Lower leg skin (tissue), 3 donors: ENCODE data around the gene POLR2H.

Experiments
- POLR2A ChIP-seq, 2 donors: fragments of 450-650 bp; IDR thresholded peaks; one replicate each; pipeline ENCODE4 v1.6.1; 2016 to 2017; ENCODE audit warnings: antibody characterized with exemption in 2 of 2, mild to moderate bottlenecking in 1 of 2, moderate library complexity in 1 of 2
- TF ChIP-seq, protein P1 (sequence below), 3 donors: fragments of 450-650 bp; IDR thresholded peaks; one replicate each; pipeline ENCODE4 v1.5.1; 2016; ENCODE audit warnings: antibody characterized with exemption in 3 of 3, mild to moderate bottlenecking in 3 of 3, moderate library complexity in 2 of 3

DNA sequence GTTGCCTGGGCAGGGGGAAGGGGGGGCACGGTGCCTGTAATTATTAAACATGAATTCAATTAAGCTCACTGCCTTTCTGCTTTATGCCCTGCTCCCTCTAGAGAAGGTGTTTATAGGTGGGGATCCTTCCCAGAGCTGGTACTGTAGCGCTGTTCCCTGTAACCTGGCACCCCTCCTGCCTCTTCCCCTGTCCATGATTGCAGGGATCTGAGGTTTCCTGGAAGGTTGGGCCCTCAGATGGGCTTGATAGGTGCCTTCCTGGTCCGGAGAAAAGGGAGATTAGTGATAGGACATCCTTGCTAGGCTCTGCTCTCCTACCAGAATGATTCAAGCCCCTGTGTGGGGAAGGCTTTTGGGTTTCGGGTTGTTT, 26.2 kb upstream of the POLR2H start:
- TF ChIP-seq POLR2A (IDR thresholded peaks at IDR 0.05), result no peak
- TF ChIP-seq, protein P1, sequence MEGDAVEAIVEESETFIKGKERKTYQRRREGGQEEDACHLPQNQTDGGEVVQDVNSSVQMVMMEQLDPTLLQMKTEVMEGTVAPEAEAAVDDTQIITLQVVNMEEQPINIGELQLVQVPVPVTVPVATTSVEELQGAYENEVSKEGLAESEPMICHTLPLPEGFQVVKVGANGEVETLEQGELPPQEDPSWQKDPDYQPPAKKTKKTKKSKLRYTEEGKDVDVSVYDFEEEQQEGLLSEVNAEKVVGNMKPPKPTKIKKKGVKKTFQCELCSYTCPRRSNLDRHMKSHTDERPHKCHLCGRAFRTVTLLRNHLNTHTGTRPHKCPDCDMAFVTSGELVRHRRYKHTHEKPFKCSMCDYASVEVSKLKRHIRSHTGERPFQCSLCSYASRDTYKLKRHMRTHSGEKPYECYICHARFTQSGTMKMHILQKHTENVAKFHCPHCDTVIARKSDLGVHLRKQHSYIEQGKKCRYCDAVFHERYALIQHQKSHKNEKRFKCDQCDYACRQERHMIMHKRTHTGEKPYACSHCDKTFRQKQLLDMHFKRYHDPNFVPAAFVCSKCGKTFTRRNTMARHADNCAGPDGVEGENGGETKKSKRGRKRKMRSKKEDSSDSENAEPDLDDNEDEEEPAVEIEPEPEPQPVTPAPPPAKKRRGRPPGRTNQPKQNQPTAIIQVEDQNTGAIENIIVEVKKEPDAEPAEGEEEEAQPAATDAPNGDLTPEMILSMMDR (IDR thresholded peaks at IDR 0.05), result no peak
